PC-9 (cell line): ENCODE data around the gene C2CD2. TPM values are rescaled to one million over a fixed set of nuclear protein-coding genes. Genes with fewer than 3 reads are reported as not detected.

ENCODE experiments used
- BruUV-seq: library from RNA; stranded (reverse); fragments of 400-500 nt; replicated peaks from 2 replicates; lab custom pipeline; 2021; lab: Mats Ljungman, UMichigan
- CTCF ChIA-PET: fragments of 300-600 bp; sonication (Branson Sonifier 250); formaldehyde crosslinking; loops from one replicate; lab custom pipeline; 2022; ENCODE audit warnings: antibody characterized with exemption; lab: Charles Lee
- POLR2A ChIA-PET: fragments of 300-600 bp; sonication (Branson Sonifier 250); formaldehyde crosslinking; loops from one replicate; lab custom pipeline; 2022; ENCODE audit warnings: antibody characterized with exemption; ENCODE audit not compliant: unreplicated experiment; lab: Charles Lee
- DNase-seq, 2 experiments: peaks; one replicate each; pipeline versions ENCODE4 v3.0.0 to v3.0.0-alpha.2; 2015 to 2022; ENCODE audit warnings: mixed read lengths in 1 of 2
- H2AFZ ChIP-seq: fragments of 200-600 bp; sonication (generic); 2 replicates; pipeline ENCODE4 v1.8.1; 2017; ENCODE audit warnings: antibody characterized with exemption
- H3F3A ChIP-seq: fragments of 200-600 bp; sonication (generic); 2 replicates; pipeline ENCODE4 v1.8.1; 2017; ENCODE audit warnings: antibody characterized with exemption, mild to moderate bottlenecking, low read depth; ENCODE audit not compliant: insufficient read depth
- H3K27ac ChIP-seq: fragments of 200-600 bp; sonication (generic); 2 replicates; pipeline ENCODE4 v1.6.1; 2016; ENCODE audit warnings: mixed run types
- H3K27me3 ChIP-seq: fragments of 200-600 bp; sonication (generic); 2 replicates; pipeline ENCODE4 v1.6.1; 2016; ENCODE audit warnings: low read depth, mixed run types; ENCODE audit not compliant: insufficient read depth
- H3K36me3 ChIP-seq: fragments of 200-600 bp; sonication (generic); 2 replicates; pipeline ENCODE4 v1.6.1; 2016; ENCODE audit warnings: low read depth, mixed run types
- H3K4me1 ChIP-seq: fragments of 200-600 bp; sonication (generic); replicated peaks from 2 replicates; pipeline ENCODE4 v1.6.1; 2016; ENCODE audit warnings: mixed run types; ENCODE audit not compliant: insufficient read depth
- H3K4me2 ChIP-seq: fragments of 200-600 bp; sonication (generic); 2 replicates; pipeline ENCODE4 v1.6.1; 2017; ENCODE audit warnings: mixed run types
- H3K4me3 ChIP-seq: fragments of 200-600 bp; sonication (generic); 2 replicates; pipeline ENCODE4 v1.6.1; 2016; ENCODE audit warnings: mixed run types
- H3K79me2 ChIP-seq: fragments of 200-600 bp; sonication (generic); 2 replicates; pipeline ENCODE4 v1.6.1; 2017; ENCODE audit warnings: low read depth, mixed run types
- H3K9me2 ChIP-seq: fragments of 200-600 bp; sonication (generic); 2 replicates; pipeline ENCODE4 v1.8.1; 2017; ENCODE audit warnings: mild to moderate bottlenecking; ENCODE audit not compliant: insufficient read depth
- H3K9me3 ChIP-seq: fragments of 200-600 bp; sonication (generic); 2 replicates; pipeline ENCODE4 v1.8.1; 2016; ENCODE audit warnings: low read depth; ENCODE audit not compliant: insufficient read depth
- H4K20me1 ChIP-seq: fragments of 200-600 bp; sonication (generic); 2 replicates; pipeline ENCODE4 v1.8.1; 2017; ENCODE audit not compliant: insufficient read depth
- CTCF ChIP-seq: fragments of 200-600 bp; sonication (generic); conservative IDR thresholded peaks from 2 replicates; pipeline ENCODE4 v1.6.1; 2017; ENCODE audit warnings: mixed run types, antibody characterized with exemption, mild to moderate bottlenecking, moderate library complexity
- EZH2 ChIP-seq: fragments of 200-600 bp; sonication (generic); IDR thresholded peaks from 2 replicates; pipeline ENCODE4 v1.8.0; 2017; ENCODE audit warnings: antibody characterized with exemption, low read depth
- intact Hi-C: fragments of 100-400 bp; cut with micrococcal nuclease; formaldehyde crosslinking; loops from one replicate; pipeline ENCODE4 v1.10.0; 2022; ENCODE audit not compliant: unreplicated experiment
- total RNA-seq: library from RNA; stranded (reverse); gene quantifications from 2 replicates; pipeline ENCODE4 v1.2.3, GENCODE V29; 2021

C2CD2 gene
- total RNA-seq, 1 experiment from 2014 or later = 26.8 TPM

GRCh38 chr21:41971891-41972290, 18.1 kb upstream of the C2CD2 start:
- no peaks in the 10 kb centered on the region for H3F3A ChIP-seq
- CTCF ChIA-PET = no interaction called here
- H3K4me3 ChIP-seq = no peak overlapping the region
- H3K4me1 ChIP-seq = no peaks in the 10 kb centered on the region
- no peaks in the 10 kb centered on the region for H3K9me3 ChIP-seq
- no peak overlapping the region for H2AFZ ChIP-seq
- no peaks in the 10 kb centered on the region for H4K20me1 ChIP-seq
- H3K27me3 ChIP-seq = no peaks in the 10 kb centered on the region
- H3K79me2 ChIP-seq = no peaks in the 10 kb centered on the region
- H3K27ac ChIP-seq = no peak overlapping the region
- DNase-seq = no peak
- TF ChIP-seq EZH2 (no peak), CTCF (no peak)
- no peak overlapping the region for H3K4me2 ChIP-seq
- intact Hi-C loops = no loop called here
- BruUV-seq = no TSS peak
- POLR2A ChIA-PET = no interaction called here
- H3K36me3 ChIP-seq = no peaks in the 10 kb centered on the region
- no peaks in the 10 kb centered on the region for H3K9me2 ChIP-seq

GRCh38 chr21:41970751-41971653, 17.2 kb upstream of the C2CD2 start:
- BruUV-seq = no TSS peak
- Histone ChIP-seq H2AFZ (no peak overlapping the region), H3K9me3 (no peaks in the 10 kb centered on the region), H3K4me1 (peaks cover 4% of the 10 kb centered on the region; the same call in 1 of the 2 replicates), H3K4me3 (no peak overlapping the region), H3K27me3 (no peaks in the 10 kb centered on the region), H3K4me2 (no peak overlapping the region), H3K79me2 (no peaks in the 10 kb centered on the region), H3F3A (no peaks in the 10 kb centered on the region), H3K36me3 (no peaks in the 10 kb centered on the region), H4K20me1 (no peaks in the 10 kb centered on the region), H3K27ac (no peak overlapping the region), H3K9me2 (no peaks in the 10 kb centered on the region)
- POLR2A ChIA-PET = no interaction called here
- TF ChIP-seq CTCF = no peak
- no peak for TF ChIP-seq EZH2
- intact Hi-C loops = no loop called here
- no peak for DNase-seq
- CTCF ChIA-PET = no interaction called here

- no TSS peak for BruUV-seq
- POLR2A ChIA-PET = no interaction called here
- Histone ChIP-seq H3K27me3 (no peaks in the 10 kb centered on the region), H3K36me3 (no peaks in the 10 kb centered on the region), H2AFZ (no peak overlapping the region), H3K9me3 (no peaks in the 10 kb centered on the region), H3K9me2 (no peaks in the 10 kb centered on the region), H3F3A (no peaks in the 10 kb centered on the region), H3K27ac (no peak overlapping the region), H4K20me1 (no peaks in the 10 kb centered on the region), H3K4me2 (no peak overlapping the region), H3K4me1 (peaks cover 7% of the 10 kb centered on the region; the same call in 1 of the 2 replicates), H3K4me3 (no peak overlapping the region), H3K79me2 (no peaks in the 10 kb centered on the region)
- TF ChIP-seq EZH2 (no peak), CTCF (no peak)
- no peak for DNase-seq
- intact Hi-C loops = no loop called here
- CTCF ChIA-PET = no interaction called here
Observed at GRCh38 chr21:41970106-41970391, 16.2 kb upstream of the C2CD2 start.
